HL-60 (cell line): ENCODE data around the gene ST6GALNAC3.

Experiments used
- GABPA ChIP-seq: IDR thresholded peaks from 2 replicates; pipeline ENCODE4 v1.6.1; 2012; ENCODE audit warnings: low read depth
- TF ChIP-seq, protein P1 (sequence below): IDR thresholded peaks from one replicate; pipeline ENCODE4 v1.5.1; 2011; ENCODE audit warnings: low read length, control low read depth, inconsistent platforms; ENCODE audit not compliant: insufficient read depth

DNA sequence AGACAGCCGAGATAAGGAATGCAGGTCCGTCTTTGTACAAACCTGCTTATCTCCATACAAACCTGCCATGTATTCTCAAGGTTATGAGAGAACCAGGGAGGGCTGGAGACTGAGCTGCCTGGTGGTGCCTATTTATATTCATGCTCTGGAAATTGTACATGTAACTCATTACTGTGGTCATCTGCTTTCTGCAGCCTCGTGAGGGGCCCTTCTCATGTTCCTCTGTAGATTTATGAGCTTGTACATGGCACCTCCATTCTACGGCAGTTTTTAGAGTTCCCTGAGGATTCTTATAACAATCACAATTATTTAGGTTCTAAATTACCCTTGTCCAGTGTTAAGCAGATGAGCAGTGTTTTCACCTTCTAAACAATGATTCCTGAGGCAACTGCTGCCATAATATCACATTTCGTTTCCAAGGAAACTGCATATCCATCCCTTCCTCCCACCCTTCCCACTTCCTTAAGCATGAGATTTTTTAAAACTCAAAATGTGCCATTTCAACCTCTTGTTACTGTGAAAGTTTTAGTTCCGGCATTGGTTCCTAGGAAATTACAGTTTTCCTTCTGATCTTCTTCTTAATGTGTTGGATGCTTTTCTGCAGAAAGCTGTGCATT, 112.1 kb downstream of the ST6GALNAC3 start:
- TF ChIP-seq, protein P1, sequence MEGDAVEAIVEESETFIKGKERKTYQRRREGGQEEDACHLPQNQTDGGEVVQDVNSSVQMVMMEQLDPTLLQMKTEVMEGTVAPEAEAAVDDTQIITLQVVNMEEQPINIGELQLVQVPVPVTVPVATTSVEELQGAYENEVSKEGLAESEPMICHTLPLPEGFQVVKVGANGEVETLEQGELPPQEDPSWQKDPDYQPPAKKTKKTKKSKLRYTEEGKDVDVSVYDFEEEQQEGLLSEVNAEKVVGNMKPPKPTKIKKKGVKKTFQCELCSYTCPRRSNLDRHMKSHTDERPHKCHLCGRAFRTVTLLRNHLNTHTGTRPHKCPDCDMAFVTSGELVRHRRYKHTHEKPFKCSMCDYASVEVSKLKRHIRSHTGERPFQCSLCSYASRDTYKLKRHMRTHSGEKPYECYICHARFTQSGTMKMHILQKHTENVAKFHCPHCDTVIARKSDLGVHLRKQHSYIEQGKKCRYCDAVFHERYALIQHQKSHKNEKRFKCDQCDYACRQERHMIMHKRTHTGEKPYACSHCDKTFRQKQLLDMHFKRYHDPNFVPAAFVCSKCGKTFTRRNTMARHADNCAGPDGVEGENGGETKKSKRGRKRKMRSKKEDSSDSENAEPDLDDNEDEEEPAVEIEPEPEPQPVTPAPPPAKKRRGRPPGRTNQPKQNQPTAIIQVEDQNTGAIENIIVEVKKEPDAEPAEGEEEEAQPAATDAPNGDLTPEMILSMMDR = no peak
- no peak for TF ChIP-seq GABPA
